Stimulated activated CD8-positive, alpha-beta memory T cell treated with anti-CD3 and anti-CD28 coated beads, Interleukin-7, amount 100 ng/mL, for 1 hour (primary cell): ENCODE results near the gene FNIP1.
"Not testable (repeated sequence)": the region's sequence is repeated elsewhere in the genome, so short reads cannot be mapped to it uniquely, and the experiment has no call there.

Experiments used
- DNase-seq, 2 donors: peaks; one replicate each; pipeline ENCODE4 v3.0.0-alpha.2; 2020; ENCODE audit warnings: low read depth in 2 of 2

Gene FNIP1

DNA sequence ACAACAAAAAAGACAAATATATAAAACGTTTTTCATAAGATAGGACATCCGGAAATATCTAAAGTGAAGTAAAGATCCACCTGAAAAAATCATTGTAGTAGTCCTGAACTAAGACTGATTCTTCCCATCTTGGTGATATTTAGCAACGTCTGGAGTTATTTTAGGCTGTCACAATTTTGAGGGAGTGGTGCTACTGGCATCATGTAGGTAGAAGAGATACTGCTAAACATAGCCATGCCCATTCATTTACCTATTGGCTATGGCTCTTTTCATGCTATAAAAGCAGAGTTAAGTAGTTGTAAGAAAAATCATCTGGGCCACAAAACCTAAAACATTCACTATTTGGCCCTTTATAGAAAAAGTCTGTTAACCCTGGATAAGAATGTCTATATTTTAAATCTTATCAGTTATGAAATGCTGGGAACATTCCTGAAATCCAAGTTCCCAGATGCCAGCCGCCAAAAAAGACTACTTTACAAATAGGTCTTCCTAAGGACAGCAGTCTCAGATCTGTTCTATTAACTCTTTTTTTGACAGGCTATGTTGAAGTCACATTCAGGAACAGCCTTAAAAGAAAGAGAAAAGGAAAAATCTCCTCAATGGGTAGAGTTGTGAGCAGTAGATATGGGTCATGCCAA is 188.8 kb downstream of the FNIP1 start:
- no peak for DNase-seq

DNA sequence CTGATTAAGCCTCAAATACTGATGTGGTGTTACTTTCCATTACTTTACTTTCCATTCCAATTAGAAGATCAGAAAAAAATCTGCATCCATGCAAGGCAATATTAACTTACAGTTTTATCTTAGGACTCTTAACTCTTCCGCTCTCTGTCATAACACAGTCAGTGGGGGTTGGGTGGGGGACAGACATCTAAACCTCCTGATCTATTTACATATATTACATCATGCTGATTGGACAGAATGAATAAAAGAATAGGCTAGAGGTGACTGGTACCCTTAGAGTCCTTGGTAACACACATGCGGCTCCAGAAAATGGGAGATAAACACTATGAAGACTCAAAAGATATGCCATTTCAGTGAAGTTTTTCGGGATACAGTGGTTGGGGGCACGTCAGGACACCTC is 189.4 kb downstream of the FNIP1 start:
- no peak for DNase-seq

DNA sequence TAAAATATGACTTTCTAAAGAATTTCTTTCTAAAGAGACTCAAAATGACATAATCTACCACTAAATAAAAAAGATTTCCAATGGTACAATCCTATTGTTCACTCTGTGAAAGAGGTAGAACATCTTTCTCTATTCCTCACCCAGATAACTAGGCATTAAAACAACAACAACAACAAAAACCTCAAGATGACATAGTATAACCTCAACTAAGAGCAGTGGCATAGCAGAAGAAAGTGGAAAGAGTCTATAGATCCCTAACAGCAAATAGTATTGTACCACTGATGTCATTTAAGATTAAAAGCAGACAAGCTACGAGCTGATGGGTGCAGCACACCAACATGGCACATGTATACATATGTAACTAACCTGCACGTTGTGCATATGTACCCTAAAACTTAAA is 191.7 kb downstream of the FNIP1 start:
- DNase-seq: no peak

DNA sequence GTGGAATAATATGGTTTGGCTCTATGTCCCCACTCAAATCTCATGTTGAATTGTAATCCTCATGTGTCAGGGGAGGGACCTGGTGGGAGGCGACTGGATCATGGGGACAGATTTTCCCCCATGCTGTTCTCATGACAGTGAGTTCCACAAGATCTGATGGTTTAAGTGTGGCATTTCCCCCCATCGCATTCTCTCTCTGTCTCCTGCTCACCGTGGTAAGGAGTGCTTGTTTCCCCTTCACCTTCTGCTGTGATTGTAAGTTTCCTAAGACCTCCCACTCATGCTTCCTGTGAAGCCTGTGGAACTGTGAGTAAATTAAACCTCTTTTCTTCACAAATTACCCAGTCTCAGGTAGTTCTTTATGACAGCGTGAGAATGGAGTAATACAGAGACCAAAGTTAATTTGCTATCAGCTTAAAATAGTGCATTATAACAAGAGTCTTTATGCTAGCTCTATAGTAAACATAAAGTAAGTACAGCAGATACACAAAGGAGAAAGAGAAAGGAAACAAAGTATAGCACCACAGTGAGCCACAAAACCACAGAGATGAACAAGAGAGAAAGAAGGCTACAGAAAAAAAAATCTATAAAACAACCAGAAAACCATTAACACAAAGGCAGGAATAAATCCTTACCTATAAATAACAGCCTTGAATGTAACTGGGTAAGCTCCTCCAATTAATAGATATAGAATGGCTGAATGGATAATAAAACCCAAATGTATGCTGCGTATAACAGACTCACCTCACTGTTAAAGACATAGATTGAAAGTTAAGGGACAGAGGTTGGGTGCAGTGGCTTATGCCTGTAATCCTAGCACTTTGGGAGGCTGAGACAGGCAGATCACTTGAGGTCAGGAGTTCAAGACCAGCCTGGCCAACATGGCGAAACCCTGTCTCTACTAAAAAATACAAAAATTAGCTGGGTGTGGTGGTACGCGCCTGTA is 201.5 kb downstream of the FNIP1 start:
- no peak for DNase-seq

DNA sequence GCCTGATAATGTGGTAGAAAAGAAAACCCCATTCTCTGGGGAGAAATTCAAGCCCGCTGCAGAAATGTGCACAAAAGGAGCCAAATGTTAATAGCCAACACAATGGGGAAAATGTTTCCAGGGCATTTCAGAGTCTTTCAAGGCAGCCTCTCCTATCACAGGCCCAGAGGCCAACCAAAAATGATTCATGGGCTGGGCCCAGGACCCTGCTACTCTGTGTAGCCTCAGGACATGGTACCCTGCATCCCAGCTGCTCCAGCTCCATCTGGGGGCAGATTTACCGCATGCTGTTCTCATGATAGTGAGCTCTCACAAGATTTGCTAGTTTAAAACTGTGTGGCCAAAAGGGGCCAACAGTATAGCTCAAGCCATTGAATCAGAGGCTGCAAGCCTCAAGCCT is 202.9 kb downstream of the FNIP1 start:
- no peak for DNase-seq

DNA sequence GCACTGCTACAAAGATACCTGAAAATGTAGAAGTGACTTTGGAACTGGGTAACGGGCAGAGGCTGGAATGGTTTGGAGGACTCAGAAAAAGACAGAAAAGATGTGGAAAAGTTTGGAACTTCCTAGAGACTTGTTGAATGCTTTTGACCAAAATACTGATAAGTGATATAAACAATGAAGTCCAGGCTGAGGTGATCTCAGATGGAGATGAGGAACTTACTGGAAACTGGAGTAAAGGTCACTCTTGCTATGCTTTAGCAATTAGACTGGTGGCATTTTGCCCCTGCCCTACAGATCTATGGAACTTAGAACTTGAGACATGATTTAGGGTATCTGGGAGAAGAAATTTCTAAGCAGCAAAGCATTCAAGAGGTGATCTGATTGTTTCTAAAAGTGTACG is 203.4 kb downstream of the FNIP1 start:
- DNase-seq: not testable (repeated sequence)
